MM.1S (cell line): ENCODE measurements around the gene GBA2.

Source experiments
- DNase-seq: peaks from one replicate; pipeline ENCODE4 v3.0.0-alpha.2; 2015
- H2AFZ ChIP-seq: fragments of 300-600 bp; sonication (generic); 2 replicates; pipeline ENCODE4 v1.6.0; 2016; ENCODE audit warnings: antibody characterized with exemption, low read length
- H3F3A ChIP-seq: fragments of 300-600 bp; sonication (generic); 2 replicates; pipeline ENCODE4 v1.6.1; 2016; ENCODE audit warnings: mild to moderate bottlenecking, antibody characterized with exemption, low read length, moderate library complexity, mixed read lengths; ENCODE audit not compliant: insufficient read depth
- H3K27ac ChIP-seq: fragments of 300-600 bp; sonication (generic); 2 replicates; pipeline ENCODE4 v1.5.1; 2016; ENCODE audit warnings: mild to moderate bottlenecking, low read length
- H3K27me3 ChIP-seq: fragments of 300-600 bp; sonication (generic); replicated peaks from 2 replicates; pipeline ENCODE4 v1.6.0; 2016; ENCODE audit warnings: low read length; ENCODE audit not compliant: insufficient read depth
- H3K36me3 ChIP-seq: fragments of 300-600 bp; sonication (generic); replicated peaks from 2 replicates; pipeline ENCODE4 v1.6.1; 2016; ENCODE audit warnings: mild to moderate bottlenecking, low read length, mixed read lengths; ENCODE audit not compliant: insufficient read depth
- H3K4me1 ChIP-seq: fragments of 300-600 bp; sonication (generic); 2 replicates; pipeline ENCODE4 v1.6.1; 2016; ENCODE audit warnings: low read length, mixed read lengths
- H3K4me2 ChIP-seq: fragments of 300-600 bp; sonication (generic); 2 replicates; pipeline ENCODE4 v1.6.0; 2016; ENCODE audit warnings: low read depth, low read length
- H3K4me3 ChIP-seq: fragments of 300-600 bp; sonication (generic); 2 replicates; pipeline ENCODE4 v1.5.1; 2016; ENCODE audit warnings: low read length, mixed read lengths
- H3K79me2 ChIP-seq: fragments of 300-600 bp; sonication (generic); 2 replicates; pipeline ENCODE4 v1.6.1; 2016; ENCODE audit warnings: mixed run types, low read length, mixed read lengths
- H3K9ac ChIP-seq: fragments of 300-600 bp; sonication (generic); 2 replicates; pipeline ENCODE4 v1.6.1; 2016; ENCODE audit warnings: low read length, mixed read lengths
- H3K9me2 ChIP-seq: fragments of 300-600 bp; sonication (generic); replicated peaks from 2 replicates; pipeline ENCODE4 v1.6.1; 2016; ENCODE audit warnings: mild to moderate bottlenecking, low read length, mixed read lengths; ENCODE audit not compliant: insufficient read depth
- H3K9me3 ChIP-seq: fragments of 300-600 bp; sonication (generic); replicated peaks from 2 replicates; pipeline ENCODE4 v1.6.1; 2016; ENCODE audit warnings: mild to moderate bottlenecking, low read length, mixed read lengths; ENCODE audit not compliant: insufficient read depth
- H4K20me1 ChIP-seq: fragments of 300-600 bp; sonication (generic); 2 replicates; pipeline ENCODE4 v1.6.1; 2016; ENCODE audit warnings: mild to moderate bottlenecking, low read length, moderate library complexity, mixed read lengths; ENCODE audit not compliant: insufficient read depth
- CTCF ChIP-seq: fragments of 300-600 bp; sonication (generic); IDR thresholded peaks from 2 replicates; pipeline ENCODE4 v1.5.1; 2016; ENCODE audit warnings: antibody characterized with exemption, low read length, mixed read lengths
- EZH2 ChIP-seq: fragments of 300-600 bp; sonication (generic); optimal IDR thresholded peaks from 2 replicates; pipeline ENCODE3; 2017; ENCODE audit warnings: low read depth, mild to moderate bottlenecking, antibody characterized with exemption, low read length, mixed read lengths
- EZH2phosphoT487 ChIP-seq: fragments of 300-600 bp; sonication (generic); IDR thresholded peaks from 2 replicates; pipeline ENCODE4 v1.6.1; 2018; ENCODE audit warnings: antibody characterized with exemption, low read length

GBA2 gene

GRCh38 chr9:35738186-35738585 lies 10.8 kb downstream of the GBA2 start:
- Histone ChIP-seq H3K4me2 (no peak overlapping the region), H3K9ac (no peak overlapping the region), H3K4me1 (peaks cover 3% of the 10 kb centered on the region; the same call in 1 of the 2 replicates), H3K9me3 (no peaks in the 10 kb centered on the region), H3K27ac (no peak overlapping the region), H3K79me2 (peaks cover 30% of the 10 kb centered on the region), H4K20me1 (no peaks in the 10 kb centered on the region), H3F3A (peaks cover 11% of the 10 kb centered on the region; the same call in 1 of the 2 replicates), H3K36me3 (0 out of 2 replicates have a peak, but pooled peaks cover 3% of the 10 kb centered on the region), H3K9me2 (no peaks in the 10 kb centered on the region), H2AFZ (no peak overlapping the region), H3K4me3 (no peak overlapping the region), H3K27me3 (no peaks in the 10 kb centered on the region)
- TF ChIP-seq CTCF, result no peak
- no peak for TF ChIP-seq EZH2phosphoT487
- TF ChIP-seq EZH2, result no peak
- no peak for DNase-seq

GRCh38 chr9:35737143-35737542 lies 11.9 kb downstream of the GBA2 start:
- H2AFZ ChIP-seq, result no peak overlapping the region
- H3K4me2 ChIP-seq, result no peak overlapping the region
- no peak overlapping the region for H3K9ac ChIP-seq
- no peaks in the 10 kb centered on the region for H3K9me3 ChIP-seq
- DNase-seq, result no peak
- H3K9me2 ChIP-seq, result no peaks in the 10 kb centered on the region
- no peak for TF ChIP-seq EZH2phosphoT487
- TF ChIP-seq CTCF, result no peak
- TF ChIP-seq EZH2, result no peak
- peaks cover 27% of the 10 kb centered on the region; the same call in 1 of the 2 replicates for H3K79me2 ChIP-seq
- no peak overlapping the region for H3K27ac ChIP-seq
- H3K4me1 ChIP-seq, result peaks cover 3% of the 10 kb centered on the region; the same call in 1 of the 2 replicates
- peaks cover 21% of the 10 kb centered on the region; the same call in 1 of the 2 replicates for H3F3A ChIP-seq
- 0 out of 2 replicates have a peak, but pooled peaks cover 3% of the 10 kb centered on the region for H3K36me3 ChIP-seq
- H3K27me3 ChIP-seq, result no peaks in the 10 kb centered on the region
- H4K20me1 ChIP-seq, result no peaks in the 10 kb centered on the region
- no peak overlapping the region for H3K4me3 ChIP-seq

- Histone ChIP-seq H4K20me1 (no peaks in the 10 kb centered on the region), H3K4me1 (peaks cover 5% of the 10 kb centered on the region; the same call in 1 of the 2 replicates), H3K9me2 (no peaks in the 10 kb centered on the region), H3F3A (peaks cover 27% of the 10 kb centered on the region; the same call in 1 of the 2 replicates), H3K4me3 (no peak overlapping the region), H3K9ac (no peak overlapping the region), H3K27ac (no peak overlapping the region), H3K4me2 (no peak overlapping the region), H3K36me3 (0 out of 2 replicates have a peak, but pooled peaks cover 3% of the 10 kb centered on the region), H3K27me3 (no peaks in the 10 kb centered on the region), H3K9me3 (no peaks in the 10 kb centered on the region), H3K79me2 (peaks cover 29% of the 10 kb centered on the region), H2AFZ (no peak overlapping the region)
- DNase-seq, result peak; percentile 73
- peak; percentile 84 for TF ChIP-seq CTCF
- no peak for TF ChIP-seq EZH2
Measured at GRCh38 chr9:35736201-35736633, 12.8 kb downstream of the GBA2 start.
